GM13976 (cell line): ENCODE measurements around the gene FGA.

Experiments
- DNase-seq: peaks from one replicate; pipeline ENCODE4 v3.0.0; 2012; ENCODE audit warnings: low spot score
- in situ Hi-C: fragments of 300-500 bp; cut with MboI; formaldehyde crosslinking; loops from one replicate; pipeline ENCODE4 v1.12.0; 2022; ENCODE audit warnings: low sequenced_read_pairs, mixed read lengths, inconsistent platforms; ENCODE audit not compliant: unreplicated experiment
- TF ChIP-seq, protein P1 (sequence below): IDR thresholded peaks from 2 replicates; pipeline ENCODE4 v1.5.1; 2012; ENCODE audit warnings: borderline replicate concordance, mild to moderate bottlenecking; ENCODE audit not compliant: insufficient read depth; ENCODE audit errors: extremely low read depth, missing control alignments, control extremely low read depth

Gene FGA

GRCh38 chr4:154609532-154609931 lies 19.0 kb upstream of the FGA start:
- in situ Hi-C loops: no loop called here
- no peak for DNase-seq
- TF ChIP-seq, protein P1, sequence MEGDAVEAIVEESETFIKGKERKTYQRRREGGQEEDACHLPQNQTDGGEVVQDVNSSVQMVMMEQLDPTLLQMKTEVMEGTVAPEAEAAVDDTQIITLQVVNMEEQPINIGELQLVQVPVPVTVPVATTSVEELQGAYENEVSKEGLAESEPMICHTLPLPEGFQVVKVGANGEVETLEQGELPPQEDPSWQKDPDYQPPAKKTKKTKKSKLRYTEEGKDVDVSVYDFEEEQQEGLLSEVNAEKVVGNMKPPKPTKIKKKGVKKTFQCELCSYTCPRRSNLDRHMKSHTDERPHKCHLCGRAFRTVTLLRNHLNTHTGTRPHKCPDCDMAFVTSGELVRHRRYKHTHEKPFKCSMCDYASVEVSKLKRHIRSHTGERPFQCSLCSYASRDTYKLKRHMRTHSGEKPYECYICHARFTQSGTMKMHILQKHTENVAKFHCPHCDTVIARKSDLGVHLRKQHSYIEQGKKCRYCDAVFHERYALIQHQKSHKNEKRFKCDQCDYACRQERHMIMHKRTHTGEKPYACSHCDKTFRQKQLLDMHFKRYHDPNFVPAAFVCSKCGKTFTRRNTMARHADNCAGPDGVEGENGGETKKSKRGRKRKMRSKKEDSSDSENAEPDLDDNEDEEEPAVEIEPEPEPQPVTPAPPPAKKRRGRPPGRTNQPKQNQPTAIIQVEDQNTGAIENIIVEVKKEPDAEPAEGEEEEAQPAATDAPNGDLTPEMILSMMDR: no peak

GRCh38 chr4:154608361-154609252 lies 18.1 kb upstream of the FGA start:
- in situ Hi-C loops: no loop called here
- no peak for DNase-seq
- TF ChIP-seq, protein P1: no peak

DNA sequence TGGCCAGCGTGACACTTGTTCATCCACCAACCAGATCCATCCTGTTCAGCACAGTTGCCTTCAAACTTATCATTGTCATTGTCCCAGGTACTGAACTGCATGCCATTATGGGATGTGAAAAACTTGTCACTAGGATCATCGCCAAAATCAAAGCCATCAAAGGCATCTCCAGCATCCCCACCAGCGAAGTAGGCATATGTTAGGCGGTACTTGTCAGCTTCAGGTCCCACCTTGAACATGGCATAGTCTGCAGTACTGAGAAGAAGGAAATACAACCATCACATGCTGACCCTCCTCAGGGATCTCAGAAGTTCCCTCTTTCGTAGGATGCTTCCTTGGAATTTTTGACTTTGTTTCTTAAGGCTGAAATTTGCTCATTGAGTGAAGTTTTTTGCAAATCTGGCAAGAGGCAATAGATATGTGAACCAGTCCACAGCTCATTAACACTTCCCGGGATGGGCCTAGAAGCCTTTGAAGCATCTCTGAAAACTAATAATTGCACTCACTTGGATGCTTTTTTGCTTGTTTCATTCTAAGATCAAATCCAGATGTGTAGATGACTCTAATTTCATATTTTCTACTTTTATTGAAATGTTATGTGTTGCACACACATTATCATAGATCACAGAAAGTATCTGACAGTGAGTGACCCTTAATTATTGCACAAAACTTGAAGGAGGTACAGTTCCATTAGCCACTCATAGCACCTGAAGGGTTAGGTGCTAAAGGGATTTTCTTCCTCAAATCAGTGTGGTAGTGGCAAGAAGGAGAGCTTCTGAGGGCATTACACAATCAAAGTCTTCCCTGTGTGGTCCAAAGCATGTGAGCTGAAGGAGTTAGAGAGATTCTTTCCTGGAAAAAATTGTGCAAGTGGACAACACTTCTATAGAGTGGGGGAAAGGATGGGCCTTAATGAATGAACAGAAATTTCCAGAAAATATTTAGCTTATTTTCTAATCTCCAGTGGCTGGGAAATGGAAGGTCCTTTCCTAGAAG lies 16.5 kb upstream of the FGA start:
- in situ Hi-C loops: no loop called here
- no peak for DNase-seq
- TF ChIP-seq, protein P1: no peak

- in situ Hi-C loops: no loop called here
- DNase-seq: no peak
- TF ChIP-seq, protein P1: no peak
Observed at GRCh38 chr4:154604696-154605200, 14.2 kb upstream of the FGA start.

DNA sequence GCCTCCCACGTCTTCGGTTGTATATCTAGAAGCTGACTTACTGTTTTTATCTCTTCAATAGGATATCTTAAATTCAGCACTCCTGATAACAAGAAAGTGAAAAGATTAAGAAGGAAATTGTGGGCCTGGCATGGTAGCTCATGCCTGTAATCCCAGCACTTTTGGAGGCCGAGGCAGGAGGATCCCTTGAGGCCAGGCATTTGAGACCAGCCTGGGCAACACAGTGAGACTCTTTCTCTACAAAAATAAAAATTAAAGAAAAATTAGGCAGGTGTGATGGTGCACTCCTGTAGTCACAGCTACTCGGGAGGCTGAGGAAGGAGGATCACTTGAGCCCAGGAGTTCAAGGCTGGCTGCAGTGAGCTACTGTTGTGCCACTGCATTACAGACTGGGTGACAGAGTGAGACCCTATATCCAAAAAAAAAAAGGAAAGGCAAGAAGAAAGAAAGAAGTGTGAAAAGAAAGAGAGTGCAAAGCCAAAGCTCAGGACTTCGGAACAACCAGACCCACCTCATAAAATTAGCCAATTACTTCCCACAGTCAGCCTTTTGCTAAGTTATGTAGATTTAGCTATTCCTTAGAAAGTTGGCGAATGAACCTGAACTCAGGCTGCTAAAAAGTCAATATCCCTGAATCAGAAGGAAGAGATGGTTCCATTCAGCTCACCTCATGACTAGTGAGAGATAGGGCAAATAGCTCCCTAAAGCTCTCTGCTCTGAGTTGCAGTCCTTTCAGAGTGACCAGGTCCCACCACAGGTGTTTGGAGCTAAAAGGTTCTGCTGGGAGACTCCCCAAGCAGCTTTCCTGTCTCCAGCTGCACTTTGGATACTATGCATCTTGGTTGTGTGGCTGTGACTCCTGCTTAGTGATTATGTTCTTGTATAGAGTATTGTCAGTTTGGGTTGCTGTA lies 12.7 kb upstream of the FGA start:
- in situ Hi-C loops: no loop called here

More for the DNA sequence above, 12.7 kb upstream of the FGA start:
- no peak for DNase-seq
- TF ChIP-seq, protein P1: no peak
